ENCODE data around the gene OGDH. TPM values are rescaled to one million over a fixed set of nuclear protein-coding genes. Genes with fewer than 3 reads are reported as not detected.

OGDH gene
- total and polyA plus RNA-seq, 10 of the 15 experiments (the other 5 are each of a cell fraction or from before 2014, with no cell fraction given), result 4.1 to 103 (median 48.4) TPM

- TF ChIP-seq KAT2A (conservative IDR thresholded peaks at IDR 0.05; ENCODE audit: control insufficient read depth, low read depth, low read length), result no peak
- TF ChIP-seq ZNF274 (IDR thresholded peaks at IDR 0.05; ENCODE audit: insufficient read depth, insufficient read length), result no peak
- TF ChIP-seq EED (IDR thresholded peaks at IDR 0.05; ENCODE audit: low read depth), result peak; percentile 87
- TF ChIP-seq MEF2A (IDR thresholded peaks at IDR 0.05; ENCODE audit: insufficient read depth, low read depth, low read length), result peak; percentile 76
- TF ChIP-seq PKNOX1 (IDR thresholded peaks at IDR 0.05), result no peak
- no peak for TF ChIP-seq SUPT20H (IDR thresholded peaks at IDR 0.05; ENCODE audit: borderline replicate concordance, control insufficient read depth, low read depth, low read length)
- TF ChIP-seq ZBTB33 (IDR thresholded peaks at IDR 0.05), result no peak
- TF ChIP-seq TARDBP (IDR thresholded peaks at IDR 0.05; ENCODE audit: borderline replicate concordance), result no peak; the same call in 1 of the 2 replicates
- TF ChIP-seq JUNB (IDR thresholded peaks at IDR 0.05), result peak; percentile 52
- no peak for TF ChIP-seq CBX3 (IDR thresholded peaks at IDR 0.05; ENCODE audit: borderline replicate concordance, low read depth)
- TF ChIP-seq SP1 (IDR thresholded peaks at IDR 0.05; ENCODE audit: low read depth, low read length), result peak; percentile 8
- TF ChIP-seq ZBTB40 (IDR thresholded peaks at IDR 0.05; ENCODE audit: borderline replicate concordance), result no peak
- no peak for TF ChIP-seq ZNF622 (IDR thresholded peaks at IDR 0.05)
- TF ChIP-seq PBX3 (IDR thresholded peaks at IDR 0.05; ENCODE audit: insufficient replicate concordance, low read depth, low read length), result no peak
- peak; percentile 95 for TF ChIP-seq IKZF1 (conservative IDR thresholded peaks at IDR 0.05)
- no peak for TF ChIP-seq KLF5 (IDR thresholded peaks at IDR 0.05; ENCODE audit: partially characterized antibody)
- no peak for TF ChIP-seq HDGF (IDR thresholded peaks at IDR 0.05)
- no peak for TF ChIP-seq CHD1 (IDR thresholded peaks at IDR 0.05; ENCODE audit: low read depth, low read length)
Measured at GRCh38 chr7:44633254-44634186, 27.1 kb downstream of the OGDH start (continued).
